LoVo (cell line): ENCODE data around the gene GCNT2.
"Not testable (repeated sequence)": the region's sequence is repeated elsewhere in the genome, so short reads cannot be mapped to it uniquely, and the experiment has no call there.

ENCODE experiments used
- DNase-seq: peaks from one replicate; pipeline ENCODE4 v3.0.0-alpha.2; 2016; ENCODE audit warnings: low spot score

Gene GCNT2

DNA sequence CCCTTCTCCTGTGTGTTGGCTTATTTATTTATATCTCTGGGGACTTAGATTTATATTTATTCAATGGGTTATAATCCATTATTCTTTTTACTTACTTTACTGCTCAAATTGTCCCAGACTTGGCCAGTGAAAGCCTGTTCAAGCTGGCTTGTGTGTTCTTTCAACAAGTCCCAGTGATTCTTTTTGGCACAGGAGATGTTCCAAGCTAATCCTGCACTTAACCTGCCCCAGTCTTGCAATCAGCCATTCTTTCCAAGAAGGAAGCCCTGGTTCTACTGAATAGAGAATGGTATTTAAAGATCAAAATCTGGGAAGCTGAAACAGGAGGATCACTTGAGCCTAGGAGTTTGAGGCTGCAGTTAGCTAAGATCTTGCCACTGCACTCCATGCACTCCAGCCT is 26.7 kb downstream of the GCNT2 start:
- DNase-seq, result no peak

DNA sequence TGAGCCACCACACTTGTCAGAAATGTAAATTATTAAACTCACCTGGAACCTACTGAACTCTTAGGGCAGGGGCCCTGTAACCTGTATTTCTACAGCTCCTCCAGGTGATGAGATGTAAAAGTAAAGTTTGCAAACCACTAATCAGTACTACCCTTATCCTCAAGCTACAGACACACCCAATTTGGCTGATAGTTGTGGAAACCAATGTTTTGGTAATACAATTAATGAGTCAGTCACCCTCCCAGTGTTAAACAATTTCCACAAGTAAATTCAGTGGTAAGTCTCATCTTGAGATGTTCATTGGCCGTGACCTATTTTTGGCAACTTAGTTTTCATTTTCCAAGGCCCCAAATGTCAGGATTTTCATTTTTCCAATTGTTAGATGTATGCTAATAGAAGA is 29.6 kb downstream of the GCNT2 start:
- DNase-seq, result no peak

DNA sequence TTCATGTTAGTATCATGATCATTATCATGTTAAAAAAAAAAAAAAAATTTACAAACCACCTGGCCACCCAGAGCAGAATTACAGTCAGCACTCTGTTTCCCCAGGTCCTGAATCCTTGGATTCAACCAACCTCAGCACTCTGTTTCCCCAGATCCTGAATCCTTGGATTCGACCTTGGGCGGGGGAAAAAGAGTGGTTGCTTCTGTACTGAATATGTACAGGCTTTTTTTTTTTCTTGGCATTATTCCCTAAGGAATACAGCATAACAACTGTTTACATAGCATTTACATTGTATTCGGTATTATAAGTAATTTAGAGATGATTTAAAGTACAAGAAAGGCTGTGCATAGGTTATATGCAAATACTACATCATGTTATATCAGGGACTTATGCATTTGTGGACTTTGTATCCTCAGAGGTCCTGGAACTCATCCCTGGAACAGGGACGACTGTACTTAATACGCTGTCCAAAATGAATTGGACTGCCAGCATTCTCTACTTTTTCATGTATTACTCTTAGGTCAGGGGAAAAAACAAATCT is 31.2 kb downstream of the GCNT2 start:
- DNase-seq, result no peak

DNA sequence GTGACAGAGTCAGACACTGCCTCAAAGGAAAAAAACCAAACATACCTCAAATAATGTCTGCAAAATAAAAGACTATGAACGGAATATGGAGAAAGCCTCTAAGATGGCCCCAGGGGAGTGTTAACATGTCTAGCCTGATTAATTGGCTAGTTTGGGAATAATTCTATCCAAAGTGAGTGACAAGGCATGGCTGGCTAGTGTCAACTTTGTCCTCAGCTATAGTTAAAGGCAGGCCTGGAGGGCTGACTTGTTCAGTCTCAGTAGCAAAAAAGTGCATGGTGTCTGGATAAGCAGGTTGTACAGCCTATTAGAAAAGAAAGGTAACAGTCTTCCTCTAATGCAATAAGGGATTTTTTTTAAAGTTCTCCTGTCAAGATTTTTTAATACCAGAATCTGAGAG is 32.7 kb downstream of the GCNT2 start:
- DNase-seq, result no peak

DNA sequence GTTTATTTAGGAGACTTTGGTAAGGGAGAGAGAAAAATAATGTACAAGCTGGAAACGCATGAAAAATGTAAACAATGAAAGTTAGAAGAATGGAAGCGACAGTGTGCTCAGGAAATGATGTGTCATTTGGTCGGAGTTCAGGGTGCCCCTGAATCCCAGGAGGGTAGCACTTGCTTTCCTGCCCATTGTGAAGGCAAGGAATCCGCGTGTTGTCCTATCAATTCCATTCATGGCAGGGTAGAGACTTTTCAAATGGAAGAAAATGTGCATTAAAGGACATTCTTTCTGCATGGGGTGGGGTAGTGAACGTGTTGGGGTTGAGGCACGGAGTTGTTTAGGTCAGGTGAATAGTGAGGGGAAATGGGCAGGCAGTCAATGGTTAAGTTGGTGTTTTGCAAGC is 33.7 kb downstream of the GCNT2 start:
- no peak for DNase-seq

DNA sequence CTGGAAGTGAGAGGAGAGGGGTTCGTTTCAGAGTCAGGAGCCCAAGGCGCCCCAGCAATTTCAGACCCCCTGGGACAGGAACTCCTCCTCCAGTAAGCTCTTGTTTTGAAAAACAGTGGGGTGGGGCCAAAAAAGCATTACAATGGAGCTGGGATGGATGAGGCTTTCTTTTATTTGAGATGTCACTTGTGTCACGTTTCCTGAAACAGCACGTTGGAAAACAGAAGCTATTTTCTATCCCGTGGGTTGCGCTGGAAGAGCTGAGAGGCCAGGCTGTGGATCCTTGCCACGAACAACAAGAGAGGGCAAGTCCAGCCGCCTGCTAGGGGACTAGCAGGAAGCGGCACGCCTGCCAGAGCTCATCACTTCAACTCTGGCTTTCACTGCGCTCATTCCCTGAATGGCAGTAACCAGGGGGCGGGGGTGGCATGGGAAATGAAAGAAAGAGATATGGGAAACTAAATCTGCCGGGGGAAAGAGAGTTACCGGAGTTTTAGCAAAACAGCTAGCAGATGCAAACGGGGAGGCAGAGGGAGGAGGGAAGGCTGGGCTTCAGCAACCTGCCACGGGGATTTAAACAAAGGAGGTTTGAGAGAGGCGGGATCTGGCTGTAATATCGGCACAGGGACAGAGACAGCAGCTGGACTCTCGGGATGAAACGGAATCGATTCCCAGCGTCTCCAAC is 34.6 kb downstream of the GCNT2 start:
- peak; percentile 10 for DNase-seq

DNA sequence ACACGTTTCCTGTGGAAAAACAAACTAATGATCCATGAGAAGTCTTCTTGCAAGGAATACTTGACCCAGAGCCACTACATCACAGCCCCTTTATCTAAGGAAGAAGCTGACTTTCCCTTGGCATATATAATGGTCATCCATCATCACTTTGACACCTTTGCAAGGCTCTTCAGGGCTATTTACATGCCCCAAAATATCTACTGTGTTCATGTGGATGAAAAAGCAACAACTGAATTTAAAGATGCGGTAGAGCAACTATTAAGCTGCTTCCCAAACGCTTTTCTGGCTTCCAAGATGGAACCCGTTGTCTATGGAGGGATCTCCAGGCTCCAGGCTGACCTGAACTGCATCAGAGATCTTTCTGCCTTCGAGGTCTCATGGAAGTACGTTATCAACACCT is 35.4 kb downstream of the GCNT2 start:
- DNase-seq, result no peak

DNA sequence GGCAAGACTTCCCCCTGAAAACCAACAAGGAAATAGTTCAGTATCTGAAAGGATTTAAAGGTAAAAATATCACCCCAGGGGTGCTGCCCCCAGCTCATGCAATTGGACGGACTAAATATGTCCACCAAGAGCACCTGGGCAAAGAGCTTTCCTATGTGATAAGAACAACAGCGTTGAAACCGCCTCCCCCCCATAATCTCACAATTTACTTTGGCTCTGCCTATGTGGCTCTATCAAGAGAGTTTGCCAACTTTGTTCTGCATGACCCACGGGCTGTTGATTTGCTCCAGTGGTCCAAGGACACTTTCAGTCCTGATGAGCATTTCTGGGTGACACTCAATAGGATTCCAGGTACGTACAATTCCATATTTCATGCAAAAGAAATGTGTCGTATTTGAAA is 35.8 kb downstream of the GCNT2 start:
- DNase-seq, result no peak

DNA sequence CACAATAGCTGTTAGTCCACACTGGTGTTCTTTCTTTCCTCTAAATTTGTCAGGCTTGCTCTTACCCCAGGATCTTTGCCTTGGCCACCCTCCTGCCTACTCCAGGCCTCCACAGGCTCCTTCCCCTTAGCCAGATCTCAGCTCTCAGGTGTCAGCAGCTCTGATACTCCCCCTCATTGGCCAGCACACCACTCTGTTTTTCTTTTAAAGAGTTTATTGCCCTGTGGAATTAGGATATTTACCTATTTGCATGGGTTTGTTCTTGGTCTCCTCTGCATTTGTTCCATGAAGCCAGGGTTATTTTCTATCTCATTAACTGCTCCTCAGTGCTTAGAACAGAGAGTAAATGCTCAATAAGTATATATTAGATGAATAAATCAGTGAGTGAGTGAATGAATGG is 36.8 kb downstream of the GCNT2 start:
- no peak for DNase-seq

DNA sequence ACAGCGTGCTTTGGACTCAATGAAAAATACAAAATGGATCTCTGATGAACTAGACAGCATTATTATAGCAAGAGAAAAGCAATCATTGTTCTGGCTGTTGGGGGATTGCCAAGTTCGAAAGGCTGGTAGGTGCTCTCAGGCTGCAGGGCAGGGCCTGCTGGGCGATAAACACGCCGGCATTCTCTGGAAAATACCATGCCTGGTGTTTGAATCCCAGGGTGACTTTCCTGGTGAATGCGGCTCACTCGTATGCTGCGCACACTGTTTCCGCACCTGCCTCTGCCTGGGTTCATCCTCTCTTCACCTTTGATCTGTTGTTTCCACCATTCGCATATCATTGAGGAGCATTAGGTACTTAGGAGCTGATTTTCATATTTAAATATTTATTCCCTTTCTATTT is 37.4 kb downstream of the GCNT2 start:
- DNase-seq, result no peak

DNA sequence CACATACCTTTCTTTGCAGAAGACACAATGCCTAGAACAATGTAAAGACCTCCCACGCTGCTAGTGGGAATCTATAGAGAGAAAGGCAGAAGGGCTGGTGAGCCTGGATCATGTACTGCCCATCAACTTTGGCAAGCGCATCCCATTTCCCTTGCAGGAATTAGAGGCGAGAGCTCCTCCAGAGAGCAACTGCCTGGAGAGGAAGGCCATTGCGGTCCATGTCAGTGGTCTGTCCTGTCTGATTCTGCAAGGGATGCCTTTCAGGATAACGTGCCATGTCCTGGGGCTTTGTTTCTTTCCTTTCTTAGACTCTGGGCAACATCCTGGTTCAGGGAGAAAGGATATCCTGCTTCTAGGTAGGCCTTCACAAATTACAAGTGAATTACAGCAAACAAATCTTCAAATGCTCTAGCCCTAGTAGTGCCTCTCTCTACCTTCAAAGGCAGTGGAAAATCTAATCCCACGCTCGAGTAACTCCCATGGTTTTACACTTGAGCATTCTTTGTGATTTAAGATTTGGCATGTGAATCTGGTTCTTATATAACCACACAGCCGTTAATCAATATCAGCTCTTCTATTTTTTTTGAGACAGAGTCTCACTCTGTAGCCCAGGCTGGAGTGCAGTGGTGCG is 38.5 kb downstream of the GCNT2 start:
- DNase-seq, result no peak

DNA sequence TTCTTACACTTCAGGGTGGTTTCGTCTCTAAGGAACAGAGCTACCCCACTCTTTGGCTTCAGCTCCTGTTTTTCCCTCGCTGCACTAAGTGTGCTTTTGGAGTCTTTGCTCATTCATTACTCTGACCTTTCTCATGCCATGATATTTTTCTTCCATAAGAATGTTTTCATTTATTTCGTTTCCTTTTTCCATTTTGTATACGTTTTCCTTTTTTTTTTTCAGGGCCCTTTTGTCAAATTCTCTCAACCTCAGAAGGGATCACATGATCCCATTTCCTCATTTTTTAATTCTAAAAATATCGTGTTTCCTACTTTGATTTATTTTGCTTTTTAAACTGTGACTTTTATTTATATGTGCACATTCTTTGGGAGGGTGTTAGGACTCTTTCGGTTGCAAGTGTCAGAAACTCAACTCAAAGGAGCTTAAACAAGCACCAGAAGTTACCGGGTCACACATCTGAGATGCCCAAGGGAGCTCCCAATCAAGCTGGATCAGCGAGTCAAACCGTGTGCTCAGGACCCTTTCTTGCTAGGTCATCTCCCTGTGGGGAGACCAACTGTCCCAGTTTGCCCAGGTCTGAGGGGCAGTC is 40.6 kb downstream of the GCNT2 start:
- DNase-seq, result no peak

DNA sequence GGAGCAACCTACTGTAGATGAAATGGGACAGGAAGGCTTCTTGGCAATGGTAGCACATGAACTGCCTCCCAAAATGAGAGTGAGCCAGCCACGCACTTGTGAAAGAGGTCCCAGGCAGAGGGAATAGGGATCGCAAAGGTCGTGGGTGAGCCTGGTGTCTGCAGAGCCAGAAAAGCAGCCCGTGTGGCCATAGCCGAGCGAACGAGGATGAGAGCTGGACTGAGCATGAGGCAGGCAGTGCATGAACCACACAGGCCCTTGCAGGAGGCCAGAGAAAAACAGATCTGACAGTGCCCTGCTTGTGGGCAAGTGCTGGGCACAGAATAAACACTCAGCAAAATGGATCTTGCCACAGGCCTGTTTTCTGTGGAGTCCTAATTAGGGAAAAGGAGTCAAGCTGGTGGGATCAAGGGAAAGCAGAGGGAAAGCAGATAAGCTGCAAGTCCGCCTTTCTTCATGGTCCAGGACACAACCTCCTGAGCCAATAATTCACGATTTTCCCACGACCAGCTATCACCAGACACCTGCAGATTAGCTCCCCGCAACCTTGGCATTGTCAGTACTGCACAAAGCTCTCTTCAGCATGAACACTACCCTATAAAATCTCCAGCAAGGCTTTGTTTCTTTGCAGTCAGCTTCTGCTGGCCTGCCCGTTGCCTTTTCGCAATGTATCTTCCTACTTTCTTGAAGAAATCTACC is 44.0 kb downstream of the GCNT2 start:
- DNase-seq, result no peak

DNA sequence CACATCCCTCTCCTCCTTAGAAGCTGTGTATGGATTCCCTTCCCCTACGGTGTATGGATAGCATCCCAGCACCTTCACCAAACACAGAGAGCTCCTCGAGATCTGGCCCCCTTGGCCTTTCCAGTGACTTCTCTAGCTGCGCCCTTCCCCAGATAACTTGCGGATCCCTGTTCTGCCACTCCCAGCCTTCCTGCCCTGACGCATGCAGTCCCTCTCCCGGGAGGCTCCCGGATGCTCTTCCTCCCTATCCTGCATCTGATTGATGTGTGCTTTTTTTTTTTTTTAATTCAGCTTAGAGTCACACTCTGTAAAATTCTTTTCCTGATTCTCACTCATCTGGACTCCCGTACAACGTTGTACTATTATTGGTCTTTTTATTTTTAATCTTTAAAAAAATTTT is 44.8 kb downstream of the GCNT2 start:
- no peak for DNase-seq

DNA sequence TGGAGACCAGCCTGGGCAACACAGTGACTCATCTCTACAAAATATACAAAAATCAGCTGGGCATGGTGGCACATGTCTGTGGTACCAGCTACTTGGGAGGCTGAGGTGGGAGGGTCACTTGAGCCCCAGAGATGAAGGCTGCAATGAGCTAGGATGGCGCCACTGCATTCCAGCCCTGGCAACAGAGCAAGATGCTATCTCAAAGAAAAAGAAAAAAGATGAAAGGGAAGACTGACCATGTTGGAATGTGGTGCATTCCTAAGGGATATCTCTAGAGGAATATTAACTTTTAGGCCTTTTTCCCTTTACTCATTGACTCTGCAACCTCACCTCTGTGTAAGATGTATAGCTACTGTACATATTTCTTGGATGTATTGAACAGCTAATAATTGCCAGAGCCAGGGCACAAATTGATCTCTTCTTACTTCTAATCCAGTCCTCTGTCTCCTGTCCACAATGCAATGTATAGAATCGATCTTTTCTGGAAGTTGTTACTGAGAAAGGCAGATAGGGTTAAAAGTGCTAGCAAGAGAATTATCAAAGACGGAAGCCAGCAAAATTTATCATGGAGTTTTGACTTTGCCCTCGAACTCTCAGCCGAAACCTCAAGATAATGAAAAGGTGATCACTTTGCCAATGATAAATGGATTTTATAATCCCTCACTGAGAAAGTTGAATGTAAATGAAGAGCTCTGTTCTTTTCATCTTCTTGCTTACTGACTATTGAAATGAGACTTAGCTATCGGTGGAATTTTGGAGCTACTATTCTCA is 46.3 kb downstream of the GCNT2 start:
- DNase-seq, result no peak

DNA sequence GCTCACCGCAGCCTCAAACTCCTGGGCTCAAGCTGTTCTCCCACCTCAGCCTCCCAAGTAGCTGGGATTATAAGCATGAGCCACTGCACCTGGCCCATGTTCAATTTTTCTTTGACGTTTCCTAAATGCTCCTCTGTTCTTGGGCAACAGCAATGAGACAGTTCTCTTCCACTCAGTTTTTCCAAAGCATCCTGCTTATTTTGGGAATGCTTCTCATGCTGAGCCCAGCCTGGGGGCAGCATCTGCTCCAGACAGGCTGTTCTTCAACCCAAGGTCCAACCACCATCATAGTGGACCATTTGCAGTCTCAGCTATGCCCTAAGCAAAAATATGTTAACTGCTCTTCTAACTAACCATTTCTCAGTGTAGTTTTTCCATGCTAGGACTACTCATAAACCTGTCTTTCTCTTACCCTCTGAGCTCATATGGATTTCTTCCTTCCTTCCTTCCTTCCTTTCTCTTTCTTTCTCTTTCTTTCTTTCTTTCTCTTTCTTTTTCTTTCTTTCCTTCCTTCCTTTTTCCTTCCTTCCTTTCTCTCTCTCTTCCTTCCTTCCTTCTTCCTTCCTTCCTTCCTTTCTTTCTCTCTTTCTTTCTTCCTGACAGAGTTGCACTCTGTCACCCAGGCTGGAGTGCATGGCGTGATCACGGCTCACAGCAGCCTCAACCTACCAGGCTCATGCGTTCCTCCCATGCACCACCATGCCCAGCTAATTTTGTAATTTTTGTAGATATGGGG is 48.4 kb downstream of the GCNT2 start:
- no peak for DNase-seq

DNA sequence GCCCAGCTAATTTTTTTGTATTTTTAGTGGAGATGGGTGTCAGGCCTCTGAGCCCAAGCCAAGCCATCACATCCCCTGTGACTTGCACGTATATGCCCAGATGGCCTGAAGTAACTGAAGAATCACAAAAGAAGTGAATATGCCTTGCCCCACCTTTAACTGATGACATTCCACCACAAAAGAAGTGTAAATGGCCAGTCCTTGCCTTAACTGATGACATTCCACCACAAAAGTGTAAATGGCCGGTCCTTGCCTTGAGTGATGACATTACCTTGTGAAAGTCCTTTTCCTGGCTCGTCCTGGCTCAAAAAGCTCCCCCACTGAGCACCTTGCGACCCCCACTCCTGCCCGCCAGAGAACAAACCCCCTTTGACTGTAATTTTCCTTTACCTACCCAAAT is 54.4 kb downstream of the GCNT2 start:
- DNase-seq, result not testable (repeated sequence)

DNA sequence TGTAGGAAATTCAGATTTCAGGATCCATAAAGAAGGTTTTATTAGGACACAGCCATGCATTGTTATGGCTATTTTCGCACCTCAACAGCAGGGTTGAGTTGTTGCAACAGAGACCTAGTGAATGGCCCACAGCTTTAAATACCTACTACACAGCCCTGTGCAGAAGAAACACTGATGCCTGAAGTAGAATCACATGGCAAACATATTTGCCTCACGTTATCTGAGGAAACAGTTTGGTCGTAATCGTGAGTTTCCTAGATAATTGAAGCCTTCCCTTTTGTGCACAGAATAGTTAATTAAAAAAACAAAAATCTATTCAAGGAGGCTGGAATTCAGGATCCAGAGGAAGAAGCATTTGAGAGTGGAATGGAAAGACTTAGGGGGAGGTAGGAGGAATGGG is 55.1 kb downstream of the GCNT2 start:
- DNase-seq, result no peak

DNA sequence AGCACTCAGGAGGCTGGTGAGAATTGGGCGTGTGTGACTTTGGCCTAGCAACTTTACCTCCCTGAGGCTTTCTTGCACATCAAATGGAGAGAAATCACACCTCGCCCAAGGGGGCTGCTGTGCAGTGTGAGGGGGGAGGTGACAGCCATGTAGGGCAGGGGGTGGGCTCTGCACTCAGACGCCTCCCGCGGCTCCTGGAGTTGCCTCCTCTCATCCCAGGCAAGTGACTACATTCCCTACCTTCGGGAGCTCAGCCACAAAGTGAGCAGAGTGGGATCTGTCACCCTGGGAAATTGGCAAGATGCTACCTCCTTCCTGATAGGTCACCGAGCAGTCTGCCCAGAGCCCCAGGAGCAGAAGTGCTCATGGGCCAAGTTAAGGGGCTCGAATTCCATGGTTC is 56.0 kb downstream of the GCNT2 start:
- DNase-seq, result no peak

DNA sequence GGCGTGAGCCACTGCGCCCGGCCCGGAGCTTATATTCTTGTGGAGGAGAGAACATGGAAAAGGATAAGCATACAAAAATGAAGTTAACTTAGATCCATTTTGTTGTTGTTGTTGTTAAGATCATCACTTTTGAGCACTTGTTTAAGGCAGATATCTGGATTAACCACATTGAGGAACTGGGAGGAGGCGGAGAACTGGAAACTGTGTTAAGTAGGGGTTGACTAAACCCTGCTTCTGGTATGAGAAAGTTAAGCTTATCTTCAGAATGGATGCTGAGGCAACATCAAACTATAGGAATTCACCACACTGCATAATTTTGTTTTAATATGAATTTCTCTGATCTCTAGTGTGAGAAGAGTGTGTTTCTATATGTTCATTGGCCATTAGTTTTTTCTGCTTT is 57.6 kb downstream of the GCNT2 start:
- DNase-seq, result no peak

DNA sequence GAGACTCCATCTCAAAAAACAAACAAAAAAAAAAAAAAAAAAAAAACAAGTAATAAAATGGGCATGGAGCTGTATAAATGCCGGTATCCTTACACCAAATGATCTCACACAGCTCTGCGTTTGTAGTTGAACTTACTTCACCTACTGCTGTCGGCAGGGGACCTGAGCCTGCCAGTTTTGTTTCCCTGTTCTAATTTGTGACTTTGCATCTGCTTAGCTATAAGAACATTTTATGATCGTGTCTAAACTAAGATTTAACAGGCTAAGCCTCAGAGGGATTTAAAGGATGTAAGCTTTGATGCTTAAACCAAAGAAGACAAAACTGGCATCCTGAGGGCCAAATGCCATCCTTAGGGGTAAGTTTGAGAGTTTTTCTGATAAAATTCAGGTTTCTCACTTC is 58.7 kb downstream of the GCNT2 start:
- no peak for DNase-seq

DNA sequence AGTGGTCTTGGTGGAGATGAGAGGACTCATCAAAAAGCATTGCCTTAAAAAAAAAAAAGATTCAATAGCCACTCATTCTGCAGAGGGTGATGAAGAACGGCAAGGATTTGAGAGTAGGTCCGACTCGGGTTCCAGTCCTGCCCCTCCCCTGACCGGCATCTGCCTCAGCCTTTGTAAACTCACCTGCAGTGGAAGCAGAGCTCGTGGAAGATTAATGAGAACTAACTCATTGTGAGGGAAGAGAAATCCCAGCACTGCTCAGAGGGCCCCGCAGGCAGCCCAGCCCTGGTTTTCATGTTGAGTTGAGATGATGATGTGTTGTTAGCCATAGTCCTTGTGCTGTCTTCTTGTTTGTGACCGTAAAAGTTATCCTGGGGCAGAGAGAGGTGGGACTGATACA is 59.4 kb downstream of the GCNT2 start:
- DNase-seq, result no peak
